SU-DHL-6 (cell line): ENCODE results near the gene CATSPERZ.

Source experiments
- H2AFZ ChIP-seq: fragments of 200-600 bp; sonication (generic); 2 replicates; pipeline ENCODE4 v1.6.1; 2014; ENCODE audit warnings: low read depth, mild to moderate bottlenecking, moderate library complexity, mixed read lengths, antibody characterized with exemption, low read length; ENCODE audit not compliant: severe bottlenecking
- H3F3A ChIP-seq: fragments of 200-600 bp; shearing (Covaris generic); 2 replicates; pipeline ENCODE4 v1.6.0; 2016; ENCODE audit warnings: antibody characterized with exemption, mild to moderate bottlenecking; ENCODE audit not compliant: insufficient read depth
- H3K27ac ChIP-seq: fragments of 200-600 bp; sonication (generic); 2 replicates; pipeline ENCODE4 v1.5.1; 2016; ENCODE audit warnings: low read depth, mild to moderate bottlenecking, low read length, moderate library complexity, mixed read lengths
- H3K27me3 ChIP-seq: fragments of 200-600 bp; sonication (generic), shearing (Covaris generic); 2 replicates; pipeline ENCODE4 v1.6.0; 2014; ENCODE audit warnings: mild to moderate bottlenecking, low read length
- H3K36me3 ChIP-seq: fragments of 200-600 bp; sonication (generic); 2 replicates; pipeline ENCODE4 v1.6.1; 2014; ENCODE audit warnings: mild to moderate bottlenecking, low read length, mixed read lengths
- H3K4me2 ChIP-seq: fragments of 300-600, 200-600 bp; shearing (Covaris generic), sonication (generic); 2 replicates; pipeline ENCODE4 v1.6.0; 2014; ENCODE audit warnings: low read length, low read depth, mild to moderate bottlenecking; ENCODE audit not compliant: poor library complexity, severe bottlenecking
- H3K4me3 ChIP-seq: fragments of 200-600 bp; sonication (generic); 2 replicates; pipeline ENCODE4 v1.5.1; 2014; ENCODE audit warnings: antibody characterized with exemption, low read length, mild to moderate bottlenecking, mixed read lengths; ENCODE audit not compliant: insufficient read depth, poor library complexity, severe bottlenecking
- H3K79me2 ChIP-seq: fragments of 200-600 bp; sonication (generic); 2 replicates; pipeline ENCODE4 v1.6.1; 2014; ENCODE audit warnings: mild to moderate bottlenecking, low read length, moderate library complexity; ENCODE audit not compliant: insufficient read depth
- H3K9ac ChIP-seq: fragments of 200-600 bp; sonication (generic); 2 replicates; pipeline ENCODE4 v1.7.0; 2014; ENCODE audit warnings: mild to moderate bottlenecking, low read length
- H3K9me2 ChIP-seq: fragments of 200-600 bp; sonication (generic); replicated peaks from 2 replicates; pipeline ENCODE4 v1.6.1; 2014; ENCODE audit warnings: low read length; ENCODE audit not compliant: insufficient read depth
- H3K9me3 ChIP-seq: fragments of 200-600 bp; sonication (generic); 2 replicates; pipeline ENCODE4 v1.6.1; 2014; ENCODE audit warnings: low read length, mixed read lengths; ENCODE audit not compliant: insufficient read depth
- H4K20me1 ChIP-seq: fragments of 200-600 bp; sonication (generic); 2 replicates; pipeline ENCODE4 v1.6.1; 2014; ENCODE audit warnings: low read depth, mild to moderate bottlenecking, antibody characterized with exemption, low read length, moderate library complexity, mixed read lengths
- EZH2phosphoT487 ChIP-seq: fragments of 200-600 bp; sonication (generic), shearing (Covaris generic); conservative IDR thresholded peaks from 2 replicates; pipeline ENCODE4 v1.6.1; 2018; ENCODE audit warnings: mild to moderate bottlenecking, antibody characterized with exemption, low read length, moderate library complexity, mixed read lengths
- TF ChIP-seq, protein P1 (sequence below): fragments of 200-600 bp; sonication (generic); IDR thresholded peaks from one replicate; pipeline ENCODE4 v1.5.1; 2017; ENCODE audit warnings: antibody characterized with exemption, mild to moderate bottlenecking, low read length, moderate library complexity; ENCODE audit not compliant: insufficient read depth, poor library complexity, severe bottlenecking

CATSPERZ gene

GRCh38 chr11:64263021-64263946 is 36.9 kb upstream of the CATSPERZ start:
- H3K9ac ChIP-seq: no peak overlapping the region
- H3K9me3 ChIP-seq: no peaks in the 10 kb centered on the region
- no peak overlapping the region for H3K27ac ChIP-seq
- no peak overlapping the region for H2AFZ ChIP-seq
- TF ChIP-seq, protein P1, sequence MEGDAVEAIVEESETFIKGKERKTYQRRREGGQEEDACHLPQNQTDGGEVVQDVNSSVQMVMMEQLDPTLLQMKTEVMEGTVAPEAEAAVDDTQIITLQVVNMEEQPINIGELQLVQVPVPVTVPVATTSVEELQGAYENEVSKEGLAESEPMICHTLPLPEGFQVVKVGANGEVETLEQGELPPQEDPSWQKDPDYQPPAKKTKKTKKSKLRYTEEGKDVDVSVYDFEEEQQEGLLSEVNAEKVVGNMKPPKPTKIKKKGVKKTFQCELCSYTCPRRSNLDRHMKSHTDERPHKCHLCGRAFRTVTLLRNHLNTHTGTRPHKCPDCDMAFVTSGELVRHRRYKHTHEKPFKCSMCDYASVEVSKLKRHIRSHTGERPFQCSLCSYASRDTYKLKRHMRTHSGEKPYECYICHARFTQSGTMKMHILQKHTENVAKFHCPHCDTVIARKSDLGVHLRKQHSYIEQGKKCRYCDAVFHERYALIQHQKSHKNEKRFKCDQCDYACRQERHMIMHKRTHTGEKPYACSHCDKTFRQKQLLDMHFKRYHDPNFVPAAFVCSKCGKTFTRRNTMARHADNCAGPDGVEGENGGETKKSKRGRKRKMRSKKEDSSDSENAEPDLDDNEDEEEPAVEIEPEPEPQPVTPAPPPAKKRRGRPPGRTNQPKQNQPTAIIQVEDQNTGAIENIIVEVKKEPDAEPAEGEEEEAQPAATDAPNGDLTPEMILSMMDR: no peak
- H3K79me2 ChIP-seq: no peaks in the 10 kb centered on the region
- H3K36me3 ChIP-seq: no peaks in the 10 kb centered on the region
- H3K9me2 ChIP-seq: no peaks in the 10 kb centered on the region
- H3K27me3 ChIP-seq: no peaks in the 10 kb centered on the region
- H3F3A ChIP-seq: no peaks in the 10 kb centered on the region
- no peaks in the 10 kb centered on the region for H4K20me1 ChIP-seq
- H3K4me2 ChIP-seq: no peak overlapping the region
- H3K4me3 ChIP-seq: no peak overlapping the region

- no peak overlapping the region for H3K4me2 ChIP-seq
- no peaks in the 10 kb centered on the region for H4K20me1 ChIP-seq
- TF ChIP-seq, protein P1: no peak
- TF ChIP-seq EZH2phosphoT487: no peak
- H2AFZ ChIP-seq: no peak overlapping the region
- H3K4me3 ChIP-seq: no peak overlapping the region
- H3K79me2 ChIP-seq: 0 out of 2 replicates have a peak, but pooled peaks cover 3% of the 10 kb centered on the region
- H3K9me2 ChIP-seq: no peaks in the 10 kb centered on the region
- no peak overlapping the region for H3K9ac ChIP-seq
- no peaks in the 10 kb centered on the region for H3K9me3 ChIP-seq
- H3K27me3 ChIP-seq: no peaks in the 10 kb centered on the region
- no peaks in the 10 kb centered on the region for H3F3A ChIP-seq
- H3K36me3 ChIP-seq: no peaks in the 10 kb centered on the region
- H3K27ac ChIP-seq: no peak overlapping the region
Observed at GRCh38 chr11:64263947-64264317, 36.2 kb upstream of the CATSPERZ start.

- Histone ChIP-seq H2AFZ (no peak overlapping the region), H3K27ac (no peak overlapping the region), H3K79me2 (0 out of 2 replicates have a peak, but pooled peaks cover 6% of the 10 kb centered on the region), H3K9me2 (no peaks in the 10 kb centered on the region), H3K4me3 (no peak overlapping the region), H3K27me3 (no peaks in the 10 kb centered on the region), H3F3A (no peaks in the 10 kb centered on the region), H3K36me3 (no peaks in the 10 kb centered on the region), H3K9ac (no peak overlapping the region), H4K20me1 (no peaks in the 10 kb centered on the region), H3K4me2 (no peak overlapping the region), H3K9me3 (no peaks in the 10 kb centered on the region)
- TF ChIP-seq EZH2phosphoT487: no peak
- TF ChIP-seq, protein P1: no peak
Observed at GRCh38 chr11:64264371-64264852, 35.7 kb upstream of the CATSPERZ start.
